Measurements from ENCODE around the gene PCSK2.

PCSK2 gene

DNA sequence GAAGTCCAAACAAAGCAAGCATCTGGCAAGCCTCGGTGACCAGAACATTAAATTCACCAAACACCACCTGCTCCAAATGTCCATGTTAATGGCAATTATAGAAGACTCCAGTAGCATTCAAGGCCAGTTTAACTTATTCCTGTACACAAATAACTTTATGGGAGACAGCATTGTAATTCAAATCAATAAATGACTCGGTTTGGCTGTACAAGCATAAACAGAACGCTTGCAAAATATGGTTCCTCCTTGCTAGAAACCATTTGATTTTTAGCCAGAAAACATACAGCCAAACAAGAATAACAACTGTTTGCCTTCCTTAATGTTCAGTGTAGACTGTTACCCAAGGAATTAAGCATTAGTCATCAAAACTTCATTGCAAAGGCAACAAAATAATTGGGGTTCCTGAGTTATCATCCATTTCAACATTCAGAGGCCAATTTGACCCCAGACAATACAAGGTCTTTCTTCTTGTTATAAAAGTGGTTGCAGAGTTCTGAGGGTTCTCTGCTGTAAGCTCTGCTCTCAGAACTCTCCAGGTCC, 179.3 kb downstream of the PCSK2 start:
- no peak for DNase-seq

DNA sequence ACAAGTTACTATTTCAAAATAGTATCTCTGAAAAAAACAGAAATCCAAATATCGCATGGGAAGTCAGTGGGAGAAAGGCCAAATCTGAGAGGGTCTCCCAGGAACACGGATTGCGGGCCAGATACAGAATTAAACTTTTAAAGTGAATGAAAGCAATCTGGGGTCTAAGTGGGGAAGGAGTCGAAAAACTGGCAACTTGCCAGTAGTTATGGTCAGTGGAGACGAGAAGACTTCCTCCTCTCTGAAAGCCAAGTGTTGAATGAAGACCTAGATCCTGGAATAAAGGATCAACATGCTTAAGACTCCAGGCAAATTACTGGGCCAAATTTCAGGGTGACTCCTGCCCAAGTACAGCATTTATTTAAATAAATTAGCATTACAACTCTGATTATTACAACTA, 180.7 kb downstream of the PCSK2 start:
- no peak for DNase-seq

DNA sequence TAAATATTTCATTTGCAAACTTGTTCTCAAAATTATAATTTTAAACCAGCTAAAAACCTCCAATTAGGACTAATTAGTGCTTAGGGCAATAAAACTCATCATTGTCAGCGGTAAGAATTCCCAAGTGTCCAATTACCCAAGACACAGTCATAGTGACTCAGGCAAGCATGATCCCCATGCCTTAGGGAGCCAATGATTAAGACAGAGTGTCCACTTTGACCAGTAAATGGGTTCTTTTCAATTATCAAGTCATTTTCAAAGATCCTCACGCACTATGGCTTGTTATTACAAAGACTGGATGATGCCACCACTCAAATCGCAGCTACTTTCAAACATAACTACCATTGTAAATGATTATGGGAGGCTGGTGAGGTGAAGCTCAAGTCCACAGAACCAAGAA, 190.4 kb downstream of the PCSK2 start:
- no peak for DNase-seq

DNA sequence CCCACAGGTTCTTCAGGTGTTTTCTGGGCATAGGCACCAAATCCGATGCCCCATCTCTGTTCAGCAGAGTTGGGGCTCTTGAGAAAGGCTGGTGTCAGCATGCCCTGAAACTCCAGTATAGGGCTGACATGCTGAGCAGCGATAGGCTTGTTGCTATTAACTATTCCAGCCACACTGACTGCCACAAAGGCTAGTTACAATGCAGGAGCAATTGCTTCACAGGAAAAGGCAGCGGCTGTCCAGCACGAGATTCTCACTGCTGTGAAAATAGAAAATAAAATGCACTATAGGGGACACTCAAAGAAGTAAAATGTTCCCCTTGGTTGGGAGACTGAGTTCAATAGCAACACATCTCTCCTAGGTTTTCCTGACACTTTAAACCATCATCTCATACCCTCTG, 191.9 kb downstream of the PCSK2 start:
- DNase-seq, result no peak

DNA sequence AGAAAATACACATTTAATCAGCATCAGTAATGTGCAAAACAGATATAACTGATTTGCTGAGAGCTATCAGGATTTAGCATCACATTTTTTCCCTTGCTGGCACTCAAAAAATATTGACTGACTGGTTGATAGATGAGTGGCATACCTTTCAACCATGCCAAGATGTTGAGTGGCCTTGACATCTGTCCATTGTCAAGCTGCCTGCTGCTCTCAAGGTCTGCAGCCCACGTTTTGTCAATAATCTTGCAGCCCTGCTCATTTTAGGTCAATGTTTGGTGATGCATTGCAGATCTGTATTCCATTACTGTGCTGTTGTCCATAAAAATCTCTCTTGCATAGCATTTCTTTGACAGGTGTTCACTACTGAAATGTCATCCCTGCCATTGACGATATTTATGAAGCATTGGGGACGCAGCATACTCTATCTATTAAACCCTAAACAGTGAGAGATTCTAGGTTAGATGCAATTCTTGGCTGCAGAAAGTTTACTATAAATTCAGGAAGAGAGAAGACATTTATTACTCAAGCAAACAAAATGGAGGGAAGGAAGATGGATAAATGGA, 192.7 kb downstream of the PCSK2 start:
- no peak for DNase-seq

DNA sequence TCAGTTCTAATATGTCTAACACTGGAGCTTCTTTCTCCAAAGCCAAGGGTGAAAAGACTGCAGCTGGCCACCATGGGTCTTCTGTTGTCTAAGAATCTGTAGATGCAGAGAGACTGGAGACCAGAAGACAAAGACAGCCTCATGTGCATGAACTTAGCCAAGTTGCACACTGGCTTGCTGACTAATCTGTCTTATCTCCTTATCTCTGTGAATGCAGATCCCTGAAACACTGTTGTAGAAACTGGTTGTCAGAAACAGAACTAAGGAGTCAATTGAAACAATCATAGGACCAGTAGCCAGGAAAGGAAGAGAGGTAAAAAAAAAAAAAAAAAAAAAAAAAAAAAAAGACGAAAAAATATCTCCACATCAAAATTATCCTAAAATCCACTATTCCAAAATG, 194.7 kb downstream of the PCSK2 start:
- DNase-seq, result no peak

DNA sequence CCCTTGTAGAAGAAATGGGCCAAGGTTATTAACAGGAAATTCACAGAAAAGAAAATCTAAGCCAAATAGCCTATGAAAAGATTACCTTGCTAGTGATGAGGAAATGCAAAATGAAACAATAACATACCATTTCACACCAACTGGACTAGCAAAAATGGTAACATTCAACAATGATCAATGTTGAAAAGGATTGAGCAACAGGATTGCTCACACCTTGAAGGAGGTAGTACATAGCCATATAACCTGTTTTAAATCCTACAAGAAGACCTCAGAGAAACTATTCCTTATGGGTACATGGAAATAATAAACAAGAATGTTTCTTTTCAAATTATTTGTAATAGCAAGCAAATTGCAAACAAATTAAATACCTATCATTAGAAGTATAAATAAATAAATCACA, 196.9 kb downstream of the PCSK2 start:
- DNase-seq, result no peak

DNA sequence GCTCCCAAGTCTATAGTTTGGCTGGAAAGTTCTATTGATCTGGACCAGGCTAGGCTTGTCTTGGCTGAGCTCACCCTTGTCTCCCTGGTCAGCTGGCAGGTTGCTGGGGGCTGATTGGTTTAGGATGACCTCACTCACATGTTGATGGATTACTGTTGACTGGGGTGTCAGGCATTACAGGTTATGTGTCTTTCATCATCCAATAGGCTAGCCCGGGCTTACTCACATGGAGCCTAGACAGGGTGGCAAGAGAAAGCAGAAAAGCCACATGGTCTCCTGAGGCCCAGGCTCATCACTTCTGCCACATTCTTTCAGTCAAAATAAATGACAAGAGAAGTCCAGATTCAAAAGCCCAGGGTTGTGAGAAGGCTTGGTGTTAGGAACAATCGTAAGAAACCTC, 200.8 kb downstream of the PCSK2 start:
- no peak for DNase-seq

DNA sequence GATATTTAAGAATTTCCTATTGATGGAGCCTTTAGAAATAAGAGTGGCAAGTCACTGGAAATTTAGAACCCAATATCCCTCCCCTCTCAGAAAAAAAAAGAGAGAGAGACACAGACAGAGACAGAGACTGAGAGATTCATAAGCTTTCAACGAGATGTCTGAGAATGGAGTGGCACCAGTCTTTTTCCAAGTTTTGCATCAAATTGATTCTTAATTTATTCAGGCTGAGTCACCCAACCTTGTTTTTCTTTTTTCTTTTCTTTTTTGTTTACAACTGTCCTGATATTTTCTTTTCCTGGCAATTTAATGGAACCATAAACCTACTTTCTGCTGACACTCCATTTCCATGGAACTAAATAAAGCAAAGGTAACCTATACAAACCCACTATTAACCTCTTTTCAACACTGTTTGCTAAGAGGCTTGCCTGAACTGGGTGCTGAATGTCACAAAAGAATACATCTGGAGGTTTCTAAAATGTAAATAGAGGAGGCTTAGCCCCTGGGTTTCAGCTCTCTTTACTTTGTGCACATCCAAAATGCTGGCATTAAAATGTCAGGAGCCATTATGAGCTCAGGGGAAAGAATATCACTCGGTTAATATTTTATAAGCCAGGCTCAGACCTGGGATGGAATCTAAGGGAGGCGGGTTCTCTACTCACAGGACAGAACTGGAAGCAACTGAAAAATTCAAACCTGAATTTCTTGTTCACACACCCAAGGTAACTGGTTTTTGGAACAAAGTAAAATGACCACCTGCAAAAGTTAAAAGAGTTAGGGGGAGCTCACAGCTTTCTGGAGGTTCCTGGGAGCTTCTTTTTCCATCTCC, 203.5 kb downstream of the PCSK2 start:
- DNase-seq, result no peak

DNA sequence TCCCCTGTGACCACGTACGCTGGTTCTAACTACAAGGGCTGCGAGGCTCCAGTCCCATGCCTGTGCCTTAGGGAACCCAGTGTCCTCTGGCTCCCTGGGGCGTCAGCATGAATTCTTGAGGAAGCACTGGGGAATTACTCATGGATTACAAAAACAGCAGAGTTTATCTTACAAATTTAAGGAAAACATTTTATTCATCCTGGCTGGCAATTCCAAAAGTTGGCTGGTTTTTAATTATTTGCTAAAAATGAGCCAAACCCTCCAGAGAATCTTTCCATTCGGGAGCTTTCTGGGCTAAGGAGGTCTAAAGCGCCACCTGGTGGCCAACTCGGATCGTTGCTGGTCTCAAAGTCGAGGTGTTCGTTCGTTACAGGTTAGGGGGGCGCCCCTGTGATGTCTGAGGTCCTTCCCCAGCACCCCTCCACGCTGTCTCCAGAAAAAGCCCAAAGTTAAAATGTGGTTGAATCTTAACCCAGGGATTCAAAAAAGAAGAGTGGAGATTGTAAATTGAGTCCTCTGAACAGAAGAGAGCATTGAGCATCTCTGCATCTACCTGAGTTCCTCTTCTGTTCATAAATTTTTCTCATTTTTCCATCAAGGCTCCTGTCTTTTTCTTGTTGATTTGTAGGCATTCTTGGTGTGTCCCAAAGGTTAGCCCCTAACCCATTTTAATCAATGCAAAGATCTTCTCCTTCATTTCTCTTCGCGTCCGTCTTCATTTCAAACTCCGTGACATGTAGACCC, 205.0 kb downstream of the PCSK2 start:
- DNase-seq, result peak; percentile 33

DNA sequence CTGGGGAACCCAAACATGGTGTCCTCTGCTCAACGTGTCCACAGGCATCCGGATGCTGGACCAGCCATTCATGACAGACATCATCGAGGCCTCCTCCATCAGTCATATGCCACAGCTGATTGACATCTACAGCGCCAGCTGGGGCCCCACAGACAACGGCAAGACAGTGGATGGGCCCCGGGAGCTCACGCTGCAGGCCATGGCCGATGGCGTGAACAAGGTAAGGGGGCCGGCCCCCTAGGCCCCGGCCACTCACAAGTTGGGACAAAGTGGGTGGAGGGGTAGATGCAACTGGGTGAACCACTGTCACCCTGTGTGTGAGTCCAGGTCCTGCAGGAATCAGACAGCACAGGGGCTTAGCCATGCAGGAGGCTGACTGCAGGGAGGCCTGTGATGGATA, 209.8 kb downstream of the PCSK2 start:
- no peak for DNase-seq

DNA sequence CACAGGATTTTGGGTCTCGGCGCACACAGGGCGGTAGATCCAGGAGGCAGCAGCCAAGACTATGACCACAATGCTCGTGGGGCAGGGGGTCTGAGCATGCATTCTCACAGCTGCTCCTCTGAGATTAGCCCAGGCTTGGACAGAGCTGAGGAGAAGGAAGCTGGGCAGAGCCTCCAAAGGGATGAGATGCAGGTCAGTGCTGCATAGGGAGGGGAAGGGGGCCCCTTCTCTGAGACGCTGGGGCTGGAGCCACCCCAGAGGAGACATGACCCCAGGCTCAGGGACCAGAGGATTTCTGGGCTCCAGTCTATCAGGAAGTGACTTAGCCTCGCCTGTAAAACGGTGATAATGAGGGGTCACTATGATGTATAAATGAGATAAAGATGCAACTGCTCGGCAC, 210.4 kb downstream of the PCSK2 start:
- DNase-seq, result no peak

DNA sequence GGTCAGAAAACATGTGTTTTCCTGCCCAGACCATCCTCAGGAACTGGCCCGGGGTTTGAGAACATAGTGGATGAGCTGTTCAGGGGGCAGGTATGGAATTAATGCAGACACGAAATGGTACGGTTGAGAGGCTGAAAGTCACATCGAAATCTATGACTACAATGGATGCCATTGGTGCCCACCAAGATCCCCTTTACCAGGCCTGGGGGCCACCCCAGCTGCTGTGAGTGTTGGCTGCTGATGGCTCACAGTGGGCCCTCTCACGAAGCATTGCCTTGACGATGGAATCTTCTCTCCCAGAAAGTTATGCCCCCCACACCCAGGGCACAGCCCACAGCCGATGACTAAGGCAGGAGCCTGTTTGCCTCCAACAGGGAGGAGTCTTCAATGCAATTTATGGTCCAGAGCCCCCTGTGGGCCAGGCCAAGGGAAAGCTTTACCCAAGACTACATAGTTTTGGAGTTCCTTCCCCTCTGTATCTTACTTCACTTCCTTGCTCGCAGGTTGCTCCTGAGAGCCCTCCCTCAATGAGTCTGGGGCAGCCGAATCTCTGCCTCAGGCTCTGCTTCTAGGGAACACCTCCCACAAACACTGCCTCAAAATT, 211.7 kb downstream of the PCSK2 start:
- no peak for DNase-seq

DNA sequence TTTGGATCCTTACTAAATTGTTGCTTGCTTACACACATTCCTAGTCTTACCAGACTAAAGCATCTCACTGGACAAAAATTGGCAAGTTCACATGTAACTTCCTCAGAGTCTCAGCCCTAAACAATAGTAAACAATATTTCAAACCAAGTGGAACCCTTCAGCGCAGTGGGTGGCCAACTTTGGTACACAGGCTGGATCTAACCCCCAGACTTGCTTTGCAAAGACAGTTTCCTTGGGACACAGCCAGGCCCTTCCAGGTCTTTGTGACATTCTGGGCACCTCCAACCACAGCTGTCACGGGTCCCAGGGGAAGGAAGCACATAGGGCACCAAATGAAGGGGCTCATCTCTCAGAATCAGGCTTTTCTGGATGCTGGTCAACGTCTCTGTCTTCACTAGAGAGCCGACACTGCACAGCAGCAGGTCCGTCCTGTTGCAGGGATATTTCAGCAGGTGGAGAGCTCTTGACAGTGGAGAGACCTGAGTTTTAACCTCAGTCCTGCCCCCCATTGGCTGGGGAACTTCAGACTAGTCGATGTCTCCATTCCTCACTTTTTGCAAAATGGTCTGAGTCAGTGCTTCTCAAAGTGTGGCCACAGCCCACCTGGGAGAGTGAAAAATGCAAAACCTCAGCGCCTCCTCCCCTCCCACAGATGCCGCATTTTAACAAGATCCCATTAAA, 212.9 kb downstream of the PCSK2 start:
- DNase-seq, result no peak

DNA sequence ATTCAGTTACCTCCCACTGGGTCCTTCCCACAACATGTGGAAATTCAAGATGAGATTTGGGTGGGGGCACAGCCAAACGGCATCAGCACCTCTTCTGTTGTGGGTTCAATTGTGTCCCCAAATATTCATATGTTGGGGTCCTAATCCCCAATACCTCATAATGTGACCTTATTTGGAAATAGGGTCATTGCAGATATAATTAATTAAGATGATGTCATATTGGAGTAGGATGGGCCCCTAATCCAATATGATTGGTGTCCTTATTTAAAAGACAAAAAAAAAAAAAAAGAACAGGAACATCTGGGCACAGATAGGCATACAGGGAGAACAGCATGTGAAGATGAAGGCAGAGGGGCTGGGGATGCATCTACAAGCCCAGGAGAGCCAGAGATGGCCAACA, 214.9 kb downstream of the PCSK2 start:
- DNase-seq, result no peak

DNA sequence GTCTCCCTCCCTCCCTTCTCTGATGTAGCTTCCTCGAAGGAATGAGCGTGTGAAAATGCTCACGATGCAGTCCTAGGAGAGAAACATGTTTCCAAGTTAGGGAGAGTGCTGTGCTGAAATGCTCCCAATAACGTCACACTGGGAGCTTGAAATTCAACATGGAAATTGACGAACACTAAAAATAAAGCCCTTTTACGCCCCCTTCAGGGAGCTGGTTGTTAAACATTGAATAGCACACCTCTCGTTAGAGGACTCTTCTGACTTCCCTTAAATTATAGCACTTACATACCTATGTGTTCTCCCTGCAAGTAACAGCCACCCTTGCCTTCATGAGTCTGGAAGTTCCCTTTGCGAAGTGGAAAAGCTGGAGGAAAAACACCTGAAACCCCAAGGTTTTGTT, 215.7 kb downstream of the PCSK2 start:
- no peak for DNase-seq

DNA sequence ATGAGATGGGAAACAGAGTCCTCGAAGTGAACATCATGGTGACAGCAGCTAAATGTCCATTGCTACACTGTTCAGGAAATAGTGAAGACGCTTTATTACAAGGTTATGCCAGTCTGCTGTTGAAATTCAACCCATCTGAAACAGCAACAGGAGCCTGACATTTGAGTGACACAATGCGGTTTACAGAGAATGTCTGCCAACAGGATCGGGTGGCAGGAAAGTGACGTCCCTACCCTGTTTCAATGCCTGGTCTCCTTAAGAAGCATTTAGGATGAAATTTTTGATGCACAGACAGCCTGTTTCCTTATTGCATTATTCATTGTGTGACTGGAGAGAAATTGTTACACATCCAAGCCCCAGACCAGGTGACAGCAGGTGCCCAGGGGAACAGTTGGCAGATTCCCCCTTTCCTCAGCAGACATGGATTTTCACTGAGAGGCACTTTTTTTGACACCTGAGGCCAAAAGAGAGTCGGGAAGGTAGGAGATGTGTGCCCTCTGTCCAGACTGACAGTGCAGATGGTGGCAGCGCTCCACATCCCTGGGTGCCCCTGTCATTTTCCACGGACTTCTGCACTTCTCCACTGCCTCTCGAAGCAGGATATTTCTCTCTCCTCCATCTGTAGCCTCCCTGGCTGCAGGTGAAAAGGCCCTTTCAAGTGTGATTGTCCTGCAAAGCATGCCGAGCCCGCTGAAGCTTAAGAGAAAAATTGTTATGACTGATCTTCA, 216.5 kb downstream of the PCSK2 start:
- no peak for DNase-seq

DNA sequence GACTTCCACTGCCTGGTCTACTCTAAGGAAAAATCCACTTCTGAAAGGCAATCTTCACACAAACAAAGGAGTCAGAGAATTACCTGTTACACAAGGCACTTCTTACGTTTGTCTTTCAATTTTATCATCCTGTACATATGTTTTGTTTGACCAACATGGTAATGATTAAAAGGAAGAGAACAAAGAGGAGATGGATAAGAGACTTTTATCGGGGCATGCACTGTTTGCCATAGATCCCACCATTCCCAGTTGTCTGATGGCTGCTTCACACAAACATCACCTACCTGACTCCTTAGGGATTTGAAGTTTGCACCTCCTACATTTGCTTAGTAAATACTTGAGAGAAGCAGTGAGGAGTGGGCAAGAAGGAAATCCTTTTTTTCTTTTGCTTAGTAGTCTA, 217.3 kb downstream of the PCSK2 start:
- DNase-seq, result no peak

DNA sequence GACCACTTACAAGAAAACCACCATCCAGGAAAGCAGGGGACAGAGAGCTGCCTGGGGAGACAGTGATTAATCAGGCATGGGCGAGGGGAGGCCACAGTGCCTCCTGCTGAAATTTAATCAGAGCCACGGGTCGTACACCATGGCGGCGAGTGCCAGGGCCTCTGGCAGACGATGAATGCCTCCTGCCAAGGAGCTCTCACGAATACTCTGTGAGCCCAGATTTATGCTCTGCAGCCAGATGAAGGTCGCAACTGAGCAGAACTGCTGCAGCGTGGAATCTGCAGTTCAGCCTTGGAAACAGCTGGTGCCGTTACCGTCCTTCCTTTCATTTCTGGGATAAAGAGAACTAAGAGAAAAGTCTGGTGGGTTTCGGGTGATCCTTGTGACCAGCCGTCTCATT, 218.7 kb downstream of the PCSK2 start:
- no peak for DNase-seq

DNA sequence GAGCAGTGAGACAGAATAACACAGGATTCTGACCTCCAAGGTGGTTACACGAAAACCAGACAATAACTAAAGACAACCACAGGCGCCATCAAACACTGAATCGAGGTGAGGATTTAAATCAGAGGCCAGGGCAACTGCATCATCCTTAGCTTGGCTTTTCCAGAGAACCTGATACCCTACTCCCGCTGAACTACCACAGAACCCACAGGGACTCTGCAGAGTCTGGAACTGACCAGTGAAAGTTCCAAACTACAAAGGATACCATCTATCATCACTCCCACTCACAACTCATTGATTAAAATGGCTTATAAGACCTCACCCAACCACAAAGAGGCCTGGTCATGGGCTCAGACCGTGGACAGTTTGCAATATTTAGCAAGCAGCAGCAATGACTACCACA, 219.3 kb downstream of the PCSK2 start:
- no peak for DNase-seq

DNA sequence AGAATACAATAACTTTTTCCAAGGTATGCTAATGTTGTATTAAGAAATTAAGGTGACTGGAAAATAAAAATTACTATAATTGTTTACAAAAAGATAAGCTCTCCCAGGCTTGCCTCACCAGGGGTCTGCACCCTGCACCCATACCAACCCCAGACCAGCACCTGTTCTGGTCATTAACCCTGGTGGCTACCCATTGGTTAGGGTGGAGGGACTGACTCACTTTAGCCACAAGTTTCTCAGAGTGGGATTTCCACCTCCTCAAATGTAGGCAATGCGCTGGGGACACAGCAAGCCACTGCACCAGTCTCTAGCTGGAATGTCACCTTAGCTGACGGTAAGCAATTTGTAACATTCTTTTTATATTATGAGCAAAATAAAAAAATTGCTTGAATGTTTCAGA, 221.2 kb downstream of the PCSK2 start:
- DNase-seq, result no peak

DNA sequence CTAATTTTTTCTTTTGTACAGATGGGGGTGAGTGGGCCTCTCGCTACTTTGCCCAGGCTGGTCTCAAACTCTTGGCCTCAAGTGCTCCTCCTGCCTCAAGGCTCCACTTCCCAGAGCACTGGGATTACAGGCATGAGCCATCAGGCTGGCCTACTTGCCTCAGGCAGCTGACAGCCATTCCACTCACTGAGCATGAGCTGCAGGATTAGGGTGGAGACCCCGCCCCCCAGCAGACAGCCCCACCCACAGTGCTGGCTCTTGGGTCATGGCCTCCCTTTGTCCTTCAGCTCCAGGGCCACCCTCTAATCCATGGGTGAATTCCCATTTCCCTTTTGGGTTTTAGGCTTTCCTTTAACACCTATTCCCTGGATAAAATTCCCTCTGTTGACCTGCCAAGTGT, 222.2 kb downstream of the PCSK2 start:
- DNase-seq, result no peak

Data from CD4-positive, alpha-beta T cell treated with Interleukin-17A for 1 hour (primary cell).